Uterus (tissue), 4 donors: ENCODE measurements around the gene C16orf82. TPM values are rescaled to one million over a fixed set of nuclear protein-coding genes. Genes with fewer than 3 reads are reported as not detected.
"Not testable (repeated sequence)": the region's sequence is repeated elsewhere in the genome, so short reads cannot be mapped to it uniquely, and the experiment has no call there.

Experiments used
- DNase-seq, 2 donors: peaks; one replicate each; pipeline ENCODE4 v3.0.0-alpha.2; 2019 to 2020
- H3K27ac ChIP-seq, 2 donors: fragments of 200-600 bp; sonication (generic); 1 replicate in 1 of 2; 2 replicates in 1 of 2; pipeline ENCODE4 v1.5.1; 2016 to 2018
- H3K27me3 ChIP-seq, 2 donors: fragments of 200-600 bp; sonication (generic); one replicate each; pipeline ENCODE4 v1.5.1; 2018 to 2019; ENCODE audit warnings: control low read depth in 1 of 2
- H3K36me3 ChIP-seq, 2 donors: fragments of 200-600 bp; sonication (generic); one replicate each; pipeline ENCODE4 v1.5.1; 2019; ENCODE audit warnings: control low read depth in 1 of 2
- H3K4me1 ChIP-seq, 2 donors: fragments of 200-600 bp; sonication (generic); one replicate each; pipeline ENCODE4 v1.5.1; 2018 to 2019; ENCODE audit warnings: control low read depth in 1 of 2
- H3K4me3 ChIP-seq, 2 donors: fragments of 200-600 bp; sonication (generic); 1 replicate in 1 of 2; 2 replicates in 1 of 2; pipeline ENCODE4 v1.5.1; 2018 to 2019; ENCODE audit warnings: mild to moderate bottlenecking in 1 of 2
- H3K9me3 ChIP-seq, 2 donors: fragments of 200-600 bp; sonication (generic); one replicate each; pipeline ENCODE4 v1.5.1; 2019; ENCODE audit warnings: control low read depth in 1 of 2
- CTCF ChIP-seq, 4 experiments: fragments of 200-600 bp in 2 of 4; fragments of 450-650 bp in 2 of 4; sonication (generic) in 2 of 4; IDR thresholded peaks; one replicate each; pipeline ENCODE4 v1.5.1; 2016 to 2019; ENCODE audit warnings: antibody characterized with exemption in 4 of 4, mild to moderate bottlenecking in 2 of 4, moderate library complexity in 1 of 4
- POLR2A ChIP-seq, 2 donors: fragments of 450-650 bp; IDR thresholded peaks; one replicate each; pipeline ENCODE4 v1.6.1; 2016; ENCODE audit warnings: antibody characterized with exemption in 2 of 2, mild to moderate bottlenecking in 1 of 2, moderate library complexity in 1 of 2
- intact Hi-C: fragments of 100-400 bp; cut with DNase I; formaldehyde crosslinking; loops from one replicate; pipeline ENCODE4 v1.15.1; 2023; ENCODE audit warnings: low total_unique reads
- total RNA-seq, 4 donors: library from RNA; depleted of rRNA in 3 of 4; stranded (reverse); fragments of >200 nt in 3 of 4; gene quantifications; one replicate each; pipeline versions ENCODE4 v1.1.0 to v1.2.4, GENCODE V29; 2014 to 2023
- donor health status: DM: yes; HTN: yes; CAD: no.

C16orf82 gene
- total RNA-seq, 4 donors from 2014 or later, result not detected

- Histone ChIP-seq H3K9me3 (no peaks in the 10 kb centered on the region), H3K36me3 (no peaks in the 10 kb centered on the region), H3K27me3 (no peaks in the 10 kb centered on the region), H3K27ac (no peak overlapping the region), H3K4me1 (no peaks in the 10 kb centered on the region), H3K4me3 (no peak overlapping the region)
- TF ChIP-seq POLR2A (IDR thresholded peaks at IDR 0.05) (no peak), CTCF (IDR thresholded peaks at IDR 0.05) (no peak)
- intact Hi-C loops, result no loop called here
- no peak for DNase-seq
These were observed 18.5 kb downstream of the C16orf82 start for GRCh38 chr16:27085182-27085581.

GRCh38 chr16:27086031-27086430 is 19.3 kb downstream of the C16orf82 start:
- intact Hi-C loops, H3K36me3 ChIP-seq, H3K27me3 ChIP-seq, H3K4me1 ChIP-seq, H3K27ac ChIP-seq, H3K4me3 ChIP-seq, H3K9me3 ChIP-seq, DNase-seq: not testable (repeated sequence)

DNA sequence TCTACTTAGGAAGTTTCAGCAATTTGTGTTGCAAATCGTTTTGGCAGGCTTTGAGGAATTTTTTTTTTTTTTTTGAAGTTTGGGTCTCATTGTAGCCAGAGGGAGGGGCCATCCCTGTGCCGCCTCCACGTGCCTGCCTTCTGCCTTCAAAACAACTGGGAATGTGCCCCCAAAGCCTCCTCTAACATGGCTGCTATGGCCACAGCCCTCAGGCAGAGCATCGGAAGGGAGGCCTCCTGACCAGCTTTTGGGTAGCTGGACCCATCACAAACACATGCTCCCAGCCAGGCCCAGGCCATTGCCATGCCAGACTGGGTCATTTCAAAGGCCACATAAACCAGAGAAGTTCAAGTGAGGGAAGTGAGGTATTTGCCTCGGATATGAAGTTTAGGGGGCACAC is 21.5 kb downstream of the C16orf82 start:
- Histone ChIP-seq H3K27ac (no peak overlapping the region), H3K4me1 (no peaks in the 10 kb centered on the region), H3K4me3 (no peak overlapping the region), H3K27me3 (no peaks in the 10 kb centered on the region), H3K9me3 (no peaks in the 10 kb centered on the region), H3K36me3 (no peaks in the 10 kb centered on the region)
- intact Hi-C loops, result no loop called here
- no peak for TF ChIP-seq CTCF (IDR thresholded peaks at IDR 0.05)
- TF ChIP-seq POLR2A (IDR thresholded peaks at IDR 0.05), result no peak
- DNase-seq, result no peak

- no peaks in the 10 kb centered on the region for H3K27me3 ChIP-seq
- no peak overlapping the region for H3K4me3 ChIP-seq
- intact Hi-C loops, result no loop called here
- no peak overlapping the region for H3K27ac ChIP-seq
- no peaks in the 10 kb centered on the region for H3K36me3 ChIP-seq
- no peaks in the 10 kb centered on the region for H3K4me1 ChIP-seq
- TF ChIP-seq CTCF (IDR thresholded peaks at IDR 0.05) (no peak), POLR2A (IDR thresholded peaks at IDR 0.05) (no peak)
- H3K9me3 ChIP-seq, result no peaks in the 10 kb centered on the region
- DNase-seq, result no peak
These were observed 29.6 kb downstream of the C16orf82 start for GRCh38 chr16:27096375-27096774.

DNA sequence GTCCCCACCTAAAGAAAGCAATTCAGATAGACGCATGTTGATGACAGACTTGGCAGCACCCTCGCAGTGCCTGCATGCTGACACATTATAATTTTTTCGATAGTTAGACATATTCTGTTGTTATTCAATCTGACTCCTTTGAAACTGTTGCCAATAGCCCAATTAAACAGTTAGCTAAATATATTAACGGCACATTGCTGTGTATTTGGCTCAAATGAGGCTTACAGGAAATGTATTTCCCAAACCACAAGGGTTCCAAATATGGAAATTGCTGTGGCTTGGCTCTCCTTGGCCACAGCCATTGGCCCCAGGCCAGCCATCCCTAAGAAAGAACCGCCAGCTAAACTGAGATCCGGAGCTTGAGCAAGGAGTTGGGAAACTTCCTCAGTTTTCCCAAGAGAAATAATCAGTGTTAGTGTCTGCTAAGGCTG is 31.1 kb downstream of the C16orf82 start:
- DNase-seq, result peak in 1 of 2 donors; percentile 48
- H3K27me3 ChIP-seq, result no peaks in the 10 kb centered on the region
- H3K9me3 ChIP-seq, result no peaks in the 10 kb centered on the region
- no peaks in the 10 kb centered on the region for H3K36me3 ChIP-seq
- no peak overlapping the region for H3K27ac ChIP-seq
- no peak overlapping the region for H3K4me3 ChIP-seq
- intact Hi-C loops, result no loop called here
- no peaks in the 10 kb centered on the region for H3K4me1 ChIP-seq
- TF ChIP-seq CTCF (IDR thresholded peaks at IDR 0.05) (no peak), POLR2A (IDR thresholded peaks at IDR 0.05) (no peak)

GRCh38 chr16:27098366-27099049 is 31.8 kb downstream of the C16orf82 start:
- Histone ChIP-seq H3K36me3 (no peaks in the 10 kb centered on the region), H3K4me3 (no peak overlapping the region), H3K9me3 (no peaks in the 10 kb centered on the region), H3K4me1 (no peaks in the 10 kb centered on the region), H3K27ac (no peak overlapping the region), H3K27me3 (no peaks in the 10 kb centered on the region)
- TF ChIP-seq CTCF (IDR thresholded peaks at IDR 0.05) (no peak), POLR2A (IDR thresholded peaks at IDR 0.05) (no peak)
- intact Hi-C loops, result no loop called here
- no peak for DNase-seq
